Sigmoid colon (tissue), 4 donors: ENCODE data around the gene GIN1.

Experiments used
- CTCF ChIP-seq, 4 experiments: fragments of 450-650 bp in 3 of 4; fragments of 200-600 bp in 1 of 4; IDR thresholded peaks; one replicate each; pipeline ENCODE4 v1.5.1; 2016 to 2019; ENCODE audit warnings: antibody characterized with exemption in 4 of 4, mild to moderate bottlenecking in 3 of 4, moderate library complexity in 2 of 4
- EP300 ChIP-seq, 4 donors: sonication (generic); formaldehyde crosslinking; IDR thresholded peaks; one replicate each; pipeline ENCODE4 v1.6.1; 2017; ENCODE audit warnings: antibody characterized with exemption in 4 of 4
- POLR2A ChIP-seq, 2 donors: fragments of 450-650 bp; IDR thresholded peaks; one replicate each; pipeline ENCODE4 v1.6.1; 2016; ENCODE audit warnings: antibody characterized with exemption in 2 of 2, mild to moderate bottlenecking in 2 of 2, moderate library complexity in 2 of 2

GRCh38 chr5:103101079-103101750 is 18.7 kb downstream of the GIN1 start:
- TF ChIP-seq POLR2A (IDR thresholded peaks at IDR 0.05) (no peak), CTCF (IDR thresholded peaks at IDR 0.05) (no peak), EP300 (IDR thresholded peaks at IDR 0.05) (no peak)
